Epithelial cell of proximal tubule (primary cell): ENCODE measurements around the gene ACTR5. TPM values are rescaled to one million over a fixed set of nuclear protein-coding genes. Genes with fewer than 3 reads are reported as not detected.
"Not testable (repeated sequence)": the region's sequence is repeated elsewhere in the genome, so short reads cannot be mapped to it uniquely, and the experiment has no call there.

Experiments used
- DNase-seq: peaks from one replicate; pipeline ENCODE4 v3.0.0-alpha.2; 2011; ENCODE audit warnings: low read depth
- H3K4me3 ChIP-seq: 2 replicates; pipeline ENCODE4 v1.5.1; 2011; ENCODE audit warnings: low read depth, mild to moderate bottlenecking, low read length
- total RNA-seq: library from RNA; depleted of rRNA; stranded (reverse); fragments of >200 nt; gene quantifications from 2 replicates; pipeline ENCODE4 v1.2.3, GENCODE V29; 2015
- TF ChIP-seq, protein P1 (sequence below): conservative IDR thresholded peaks from 2 replicates; pipeline ENCODE4 v1.5.1; 2012; ENCODE audit warnings: low read depth, mild to moderate bottlenecking, low read length

ACTR5 gene
- total RNA-seq, 1 donor from 2014 or later, result 10.0 TPM

DNA sequence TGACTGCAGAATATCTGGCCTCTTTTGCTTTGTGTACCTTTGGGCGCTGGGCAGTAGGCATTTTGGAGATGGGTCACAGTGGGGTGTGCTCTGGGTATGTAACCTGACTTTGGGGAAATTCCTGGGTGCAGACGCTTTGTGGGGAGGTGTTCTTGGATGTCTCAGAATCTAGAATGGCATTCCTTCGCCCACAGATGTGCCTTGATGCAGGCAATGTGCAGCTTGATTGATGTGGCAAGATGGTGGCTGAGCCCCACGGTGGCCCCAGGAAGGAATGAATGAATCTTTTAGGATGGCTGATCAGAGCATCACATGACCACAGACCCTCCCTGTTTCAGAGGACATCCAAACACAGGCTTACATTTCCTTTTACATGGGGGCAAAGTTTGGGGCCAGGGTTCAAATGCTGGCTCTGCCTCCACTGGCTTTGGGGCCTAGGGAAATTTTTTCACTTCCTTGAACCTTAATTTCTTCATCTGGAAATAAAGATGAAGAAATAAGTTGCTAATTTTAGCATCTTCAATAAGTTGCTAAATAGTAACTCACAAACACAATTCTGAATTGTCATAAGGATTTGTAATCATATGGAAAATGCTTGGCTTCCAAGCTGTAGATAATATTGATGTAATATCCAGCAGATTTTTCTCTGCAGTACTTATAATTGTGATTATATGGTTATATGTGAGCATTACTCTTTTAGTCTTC, 62.8 kb downstream of the ACTR5 start:
- TF ChIP-seq, protein P1, sequence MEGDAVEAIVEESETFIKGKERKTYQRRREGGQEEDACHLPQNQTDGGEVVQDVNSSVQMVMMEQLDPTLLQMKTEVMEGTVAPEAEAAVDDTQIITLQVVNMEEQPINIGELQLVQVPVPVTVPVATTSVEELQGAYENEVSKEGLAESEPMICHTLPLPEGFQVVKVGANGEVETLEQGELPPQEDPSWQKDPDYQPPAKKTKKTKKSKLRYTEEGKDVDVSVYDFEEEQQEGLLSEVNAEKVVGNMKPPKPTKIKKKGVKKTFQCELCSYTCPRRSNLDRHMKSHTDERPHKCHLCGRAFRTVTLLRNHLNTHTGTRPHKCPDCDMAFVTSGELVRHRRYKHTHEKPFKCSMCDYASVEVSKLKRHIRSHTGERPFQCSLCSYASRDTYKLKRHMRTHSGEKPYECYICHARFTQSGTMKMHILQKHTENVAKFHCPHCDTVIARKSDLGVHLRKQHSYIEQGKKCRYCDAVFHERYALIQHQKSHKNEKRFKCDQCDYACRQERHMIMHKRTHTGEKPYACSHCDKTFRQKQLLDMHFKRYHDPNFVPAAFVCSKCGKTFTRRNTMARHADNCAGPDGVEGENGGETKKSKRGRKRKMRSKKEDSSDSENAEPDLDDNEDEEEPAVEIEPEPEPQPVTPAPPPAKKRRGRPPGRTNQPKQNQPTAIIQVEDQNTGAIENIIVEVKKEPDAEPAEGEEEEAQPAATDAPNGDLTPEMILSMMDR, result no peak
- H3K4me3 ChIP-seq, result no peak overlapping the region
- no peak for DNase-seq

DNA sequence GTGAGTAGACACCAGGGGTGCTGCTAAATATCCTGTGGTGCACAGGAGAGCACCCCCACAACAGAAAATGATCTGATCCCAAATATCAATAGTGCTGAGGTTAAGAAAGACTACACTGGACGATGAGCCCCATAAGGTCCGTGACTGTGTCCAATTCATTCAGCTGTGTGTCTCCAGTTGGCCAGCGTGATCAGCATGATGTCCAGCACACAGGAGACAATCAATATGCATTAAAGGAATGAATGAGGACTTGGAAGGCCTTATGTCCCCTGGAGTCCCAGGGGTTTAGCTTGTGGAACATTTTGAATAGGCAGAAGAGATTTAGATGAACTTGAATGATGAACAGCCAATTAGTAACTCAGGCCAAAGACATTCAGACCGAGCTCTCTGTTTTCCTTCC, 63.5 kb downstream of the ACTR5 start:
- no peak overlapping the region for H3K4me3 ChIP-seq
- TF ChIP-seq, protein P1, result no peak
- DNase-seq, result no peak

DNA sequence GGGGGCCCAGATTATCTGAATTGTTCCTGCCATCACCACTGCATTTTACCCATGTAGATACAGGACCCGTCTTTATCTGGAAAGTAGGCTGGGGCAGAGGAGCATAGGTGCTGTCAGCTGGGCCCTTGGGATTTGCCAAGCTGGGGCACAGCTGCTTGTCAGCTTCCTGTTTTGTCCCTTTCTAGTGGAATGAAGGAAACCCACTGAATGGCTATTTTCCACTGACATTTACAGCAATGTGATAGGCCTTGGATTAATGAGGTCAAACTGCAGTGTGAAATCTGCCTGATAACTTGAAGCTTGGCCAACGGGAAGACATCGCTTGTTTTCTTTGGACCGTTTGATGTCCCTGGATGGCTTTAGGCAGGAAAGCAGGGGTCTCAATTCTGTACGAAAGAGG, 63.9 kb downstream of the ACTR5 start:
- TF ChIP-seq, protein P1, result no peak
- DNase-seq, result no peak
- no peak overlapping the region for H3K4me3 ChIP-seq

DNA sequence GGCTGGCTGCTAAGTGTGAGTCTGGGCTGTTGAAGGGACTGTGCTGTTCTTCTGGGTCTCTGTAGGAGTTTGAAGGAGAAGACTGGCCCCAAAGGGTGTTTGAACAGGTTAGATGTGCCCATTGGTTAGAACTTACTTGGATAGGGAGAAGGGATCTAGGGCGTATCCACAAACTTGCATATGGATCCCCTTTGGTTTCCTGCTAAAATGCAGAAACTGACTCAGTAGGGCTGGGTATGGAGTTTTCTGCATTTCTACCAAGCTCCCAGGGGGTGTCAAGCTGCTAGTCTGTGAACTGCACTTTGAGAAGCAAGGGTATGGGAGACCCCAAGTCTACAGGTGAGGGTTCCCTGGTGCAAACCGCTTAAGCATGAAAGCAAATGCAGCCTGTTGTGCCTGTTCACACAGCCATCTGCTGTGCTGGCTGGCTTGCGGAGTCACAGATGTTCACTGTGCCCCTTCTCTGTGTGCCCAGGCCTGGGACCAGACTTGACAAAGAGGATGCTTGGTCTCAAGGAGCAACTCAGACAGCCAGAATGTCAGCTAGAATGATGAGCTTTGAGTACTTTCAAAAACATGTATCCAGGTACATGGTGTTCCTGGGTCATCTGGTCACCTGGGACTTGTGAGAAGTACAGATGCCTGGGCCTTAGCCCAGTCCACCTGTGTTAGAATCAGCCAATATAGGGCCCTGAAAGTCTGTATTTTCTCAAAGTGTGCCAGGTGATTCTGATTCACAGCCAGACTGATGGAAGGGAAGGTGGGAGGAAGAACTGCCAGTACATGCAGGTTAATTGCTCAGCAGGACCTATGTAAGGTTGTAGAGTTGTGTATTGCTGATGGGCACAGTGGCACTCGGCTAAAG, 64.7 kb downstream of the ACTR5 start:
- no peak for DNase-seq
- TF ChIP-seq, protein P1, result no peak
- H3K4me3 ChIP-seq, result no peak overlapping the region

DNA sequence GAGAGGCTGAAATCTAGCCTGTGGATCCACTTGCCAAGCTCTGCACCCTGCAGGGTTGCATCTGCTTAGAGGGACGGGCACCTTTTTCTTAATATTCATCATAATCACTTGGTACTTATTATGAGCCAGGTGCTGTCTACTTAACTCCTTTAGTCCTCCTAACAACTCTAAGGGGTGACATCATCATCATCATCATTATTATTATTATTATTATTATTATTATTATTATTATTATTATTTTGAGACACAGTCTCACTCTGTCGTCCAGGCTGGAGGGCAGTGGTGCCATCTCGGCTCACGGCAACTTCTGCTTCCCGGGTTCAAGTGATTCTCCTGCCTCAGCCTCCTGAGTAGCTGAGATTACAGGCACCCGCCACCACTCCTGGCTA, 65.3 kb downstream of the ACTR5 start:
- H3K4me3 ChIP-seq, DNase-seq: not testable (repeated sequence)

DNA sequence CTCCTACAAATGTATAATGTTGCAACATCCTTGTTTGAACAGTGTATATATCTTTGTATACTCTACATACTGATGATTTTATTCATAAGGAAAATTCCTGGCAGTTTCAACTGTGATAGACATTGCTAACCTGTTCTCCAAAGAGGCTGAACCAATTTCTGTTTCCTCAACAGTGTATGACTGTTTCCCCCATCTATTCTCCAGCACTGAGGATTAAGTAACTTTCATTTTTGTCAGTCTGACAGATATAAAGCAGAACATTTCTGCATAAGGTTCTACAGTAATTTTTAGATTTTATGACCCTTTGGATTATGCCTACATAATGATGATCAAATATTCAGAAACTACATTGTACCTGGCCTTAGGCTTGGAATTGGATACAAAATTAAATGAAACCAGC, 67.2 kb downstream of the ACTR5 start:
- DNase-seq, result no peak
- H3K4me3 ChIP-seq, result no peak overlapping the region

More for the DNA sequence above, 67.2 kb downstream of the ACTR5 start:
- TF ChIP-seq, protein P1, result no peak
